HG03060 (cell line): ENCODE measurements around the gene CNOT2.

Source experiments
- ATAC-seq: cut with Tn5 transposase; IDR thresholded peaks from one replicate; pipeline ENCODE4 v1.9.1; 2021; ENCODE audit warnings: low read depth, moderate number of reproducible peaks; ENCODE audit not compliant: unreplicated experiment

The CNOT2 gene

GRCh38 chr12:70402597-70402996, 159.4 kb downstream of the CNOT2 start:
- no peak for ATAC-seq

GRCh38 chr12:70403826-70404225, 160.6 kb downstream of the CNOT2 start:
- no peak for ATAC-seq
